Effector memory CD8-positive, alpha-beta T cell (primary cell): ENCODE results near the gene AKT1.

Source experiments
- ATAC-seq: fragments of 150-1000 bp; cut with Tn5 transposase; replicated peaks from 2 replicates; pipeline ENCODE4 v1.10.0; 2021; ENCODE audit warnings: mild to moderate bottlenecking, moderate library complexity
- DNase-seq, 3 experiments: peaks; one replicate each; pipeline ENCODE4 v3.0.0; 2021
- H3K27ac Mint-ChIP-seq, 2 donors: one replicate each; pipeline ENCODE4 v1.8.0; 2022; ENCODE audit warnings: mild to moderate bottlenecking in 2 of 2, mixed read lengths in 2 of 2, moderate library complexity in 2 of 2
- H3K27me3 Mint-ChIP-seq, 2 donors: one replicate each; pipeline ENCODE4 v1.8.0; 2022; ENCODE audit warnings: mixed read lengths in 2 of 2
- H3K36me3 Mint-ChIP-seq: one replicate; pipeline ENCODE4 v1.8.0; 2022; ENCODE audit warnings: mild to moderate bottlenecking, moderate library complexity, mixed read lengths; ENCODE audit not compliant: insufficient read depth
- H3K4me1 Mint-ChIP-seq, 2 donors: one replicate each; pipeline ENCODE4 v1.8.0; 2022; ENCODE audit warnings: low read depth in 2 of 2, mixed read lengths in 2 of 2
- H3K4me3 Mint-ChIP-seq, 2 donors: one replicate each; pipeline ENCODE4 v1.8.0; 2022; ENCODE audit warnings: mild to moderate bottlenecking in 2 of 2, mixed read lengths in 2 of 2, moderate library complexity in 2 of 2
- H3K9me3 Mint-ChIP-seq, 2 donors: one replicate each; pipeline ENCODE4 v1.8.0; 2022; ENCODE audit warnings: mixed read lengths in 2 of 2

AKT1 gene

GRCh38 chr14:104739546-104740516 is 55.7 kb downstream of the AKT1 start:
- no peak for ATAC-seq
- H3K36me3 Mint-ChIP-seq: no peaks in the 10 kb centered on the region
- H3K27me3 Mint-ChIP-seq: peaks cover 4 to 17% of the 10 kb centered on the region in 2 donors
- H3K4me3 Mint-ChIP-seq: no peak overlapping the region
- no peaks in the 10 kb centered on the region for H3K4me1 Mint-ChIP-seq
- no peaks in the 10 kb centered on the region for H3K9me3 Mint-ChIP-seq
- no peak overlapping the region for H3K27ac Mint-ChIP-seq
- DNase-seq: no peak

- Mint-ChIP-seq H3K9me3 (no peaks in the 10 kb centered on the region), H3K27ac (no peak overlapping the region), H3K36me3 (no peaks in the 10 kb centered on the region), H3K4me1 (no peaks in the 10 kb centered on the region), H3K27me3 (peaks cover 4 to 17% of the 10 kb centered on the region in 2 donors), H3K4me3 (no peak overlapping the region)
- DNase-seq (no peak), ATAC-seq (no peak)
These were observed 56.5 kb downstream of the AKT1 start for GRCh38 chr14:104739026-104739425.

GRCh38 chr14:104738375-104739019 is 57.1 kb downstream of the AKT1 start:
- Mint-ChIP-seq H3K36me3 (no peaks in the 10 kb centered on the region), H3K27ac (peak overlapping the region in 1 of 2 donors; percentile 62), H3K4me3 (no peak overlapping the region), H3K4me1 (no peaks in the 10 kb centered on the region), H3K9me3 (no peaks in the 10 kb centered on the region), H3K27me3 (peaks cover 4 to 17% of the 10 kb centered on the region in 2 donors)
- DNase-seq (no peak), ATAC-seq (no peak)

GRCh38 chr14:104735830-104736642 is 59.5 kb downstream of the AKT1 start:
- Mint-ChIP-seq H3K4me3 (no peak overlapping the region), H3K27ac (no peak overlapping the region), H3K9me3 (no peaks in the 10 kb centered on the region), H3K36me3 (no peaks in the 10 kb centered on the region), H3K4me1 (no peaks in the 10 kb centered on the region), H3K27me3 (peaks cover 0 to 8% of the 10 kb centered on the region in 2 donors)
- DNase-seq (no peak), ATAC-seq (no peak)

GRCh38 chr14:104734991-104735779 is 60.4 kb downstream of the AKT1 start:
- no peak overlapping the region for H3K4me3 Mint-ChIP-seq
- no peaks in the 10 kb centered on the region for H3K4me1 Mint-ChIP-seq
- no peak for ATAC-seq
- H3K9me3 Mint-ChIP-seq: no peaks in the 10 kb centered on the region
- no peak for DNase-seq
- no peaks in the 10 kb centered on the region for H3K36me3 Mint-ChIP-seq
- peaks cover 0 to 8% of the 10 kb centered on the region in 2 donors for H3K27me3 Mint-ChIP-seq
- no peak overlapping the region for H3K27ac Mint-ChIP-seq

GRCh38 chr14:104734601-104734990 is 61.0 kb downstream of the AKT1 start:
- DNase-seq (no peak), ATAC-seq (no peak)
- no peaks in the 10 kb centered on the region for H3K36me3 Mint-ChIP-seq
- H3K27ac Mint-ChIP-seq: no peak overlapping the region
- H3K4me1 Mint-ChIP-seq: no peaks in the 10 kb centered on the region
- H3K9me3 Mint-ChIP-seq: no peaks in the 10 kb centered on the region
- no peak overlapping the region for H3K4me3 Mint-ChIP-seq
- H3K27me3 Mint-ChIP-seq: peaks cover 0 to 8% of the 10 kb centered on the region in 2 donors

GRCh38 chr14:104734051-104734587 is 61.4 kb downstream of the AKT1 start:
- peak overlapping the region in 1 of 2 donors; percentile 12 for H3K27ac Mint-ChIP-seq
- DNase-seq (no peak), ATAC-seq (no peak)
- H3K9me3 Mint-ChIP-seq: no peaks in the 10 kb centered on the region
- H3K4me1 Mint-ChIP-seq: no peaks in the 10 kb centered on the region
- H3K27me3 Mint-ChIP-seq: peaks cover 0 to 8% of the 10 kb centered on the region in 2 donors
- no peak overlapping the region for H3K4me3 Mint-ChIP-seq
- H3K36me3 Mint-ChIP-seq: no peaks in the 10 kb centered on the region

GRCh38 chr14:104732931-104733681 is 62.4 kb downstream of the AKT1 start:
- H3K4me1 Mint-ChIP-seq: no peaks in the 10 kb centered on the region
- H3K27ac Mint-ChIP-seq: peak overlapping the region in 1 of 2 donors; percentile 12
- no peaks in the 10 kb centered on the region for H3K9me3 Mint-ChIP-seq
- no peak overlapping the region for H3K4me3 Mint-ChIP-seq
- no peaks in the 10 kb centered on the region for H3K36me3 Mint-ChIP-seq
- DNase-seq (no peak), ATAC-seq (no peak)
- peaks cover 0 to 8% of the 10 kb centered on the region in 2 donors for H3K27me3 Mint-ChIP-seq

GRCh38 chr14:104732355-104732804 is 63.2 kb downstream of the AKT1 start:
- no peaks in the 10 kb centered on the region for H3K36me3 Mint-ChIP-seq
- H3K4me3 Mint-ChIP-seq: no peak overlapping the region
- peaks cover 0 to 5% of the 10 kb centered on the region in 2 donors for H3K4me1 Mint-ChIP-seq
- H3K27ac Mint-ChIP-seq: no peak overlapping the region
- DNase-seq: no peak
- H3K9me3 Mint-ChIP-seq: no peaks in the 10 kb centered on the region
- ATAC-seq: no peak
- peaks cover 0 to 8% of the 10 kb centered on the region in 2 donors for H3K27me3 Mint-ChIP-seq

GRCh38 chr14:104731320-104732294 is 63.9 kb downstream of the AKT1 start:
- Mint-ChIP-seq H3K4me3 (no peak overlapping the region), H3K27ac (no peak overlapping the region), H3K36me3 (no peaks in the 10 kb centered on the region), H3K9me3 (no peaks in the 10 kb centered on the region), H3K27me3 (peaks cover 0 to 8% of the 10 kb centered on the region in 2 donors), H3K4me1 (peaks cover 0 to 5% of the 10 kb centered on the region in 2 donors)
- ATAC-seq (peak; percentile 27), DNase-seq (no peak)

- Mint-ChIP-seq H3K9me3 (no peaks in the 10 kb centered on the region), H3K36me3 (no peaks in the 10 kb centered on the region), H3K4me1 (peaks cover 0 to 5% of the 10 kb centered on the region in 2 donors), H3K27ac (no peak overlapping the region), H3K4me3 (no peak overlapping the region), H3K27me3 (peaks cover 0 to under 1% of the 10 kb centered on the region in 2 donors)
- ATAC-seq (no peak), DNase-seq (no peak)
These were observed 65.1 kb downstream of the AKT1 start for GRCh38 chr14:104730487-104730886.
